Measurements from ENCODE around the gene MDN1. TPM values are rescaled to one million over a fixed set of nuclear protein-coding genes. Genes with fewer than 3 reads are reported as not detected.

The MDN1 gene
- total and polyA plus RNA-seq, 8 donors: 15.6 to 27.5 (median 18.1) TPM

- no peak for ATAC-seq
- no peak for DNase-seq
- intact Hi-C loops (cut with DNase I): no loop called here
- H3K9me3 ChIP-seq: no peaks in the 10 kb centered on the region
- TF ChIP-seq, protein P1, sequence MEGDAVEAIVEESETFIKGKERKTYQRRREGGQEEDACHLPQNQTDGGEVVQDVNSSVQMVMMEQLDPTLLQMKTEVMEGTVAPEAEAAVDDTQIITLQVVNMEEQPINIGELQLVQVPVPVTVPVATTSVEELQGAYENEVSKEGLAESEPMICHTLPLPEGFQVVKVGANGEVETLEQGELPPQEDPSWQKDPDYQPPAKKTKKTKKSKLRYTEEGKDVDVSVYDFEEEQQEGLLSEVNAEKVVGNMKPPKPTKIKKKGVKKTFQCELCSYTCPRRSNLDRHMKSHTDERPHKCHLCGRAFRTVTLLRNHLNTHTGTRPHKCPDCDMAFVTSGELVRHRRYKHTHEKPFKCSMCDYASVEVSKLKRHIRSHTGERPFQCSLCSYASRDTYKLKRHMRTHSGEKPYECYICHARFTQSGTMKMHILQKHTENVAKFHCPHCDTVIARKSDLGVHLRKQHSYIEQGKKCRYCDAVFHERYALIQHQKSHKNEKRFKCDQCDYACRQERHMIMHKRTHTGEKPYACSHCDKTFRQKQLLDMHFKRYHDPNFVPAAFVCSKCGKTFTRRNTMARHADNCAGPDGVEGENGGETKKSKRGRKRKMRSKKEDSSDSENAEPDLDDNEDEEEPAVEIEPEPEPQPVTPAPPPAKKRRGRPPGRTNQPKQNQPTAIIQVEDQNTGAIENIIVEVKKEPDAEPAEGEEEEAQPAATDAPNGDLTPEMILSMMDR (IDR thresholded peaks at IDR 0.05): no peak
- no peak overlapping the region for H3K27ac ChIP-seq
- FAIRE-seq: no peak
- H3K36me3 ChIP-seq: no peaks in the 10 kb centered on the region
- H3K27me3 ChIP-seq: no peaks in the 10 kb centered on the region
- 67 to 76% methylated on average over 2 of the region's 2 CpGs for WGBS, 2 donors
- H3K4me3 ChIP-seq: no peak overlapping the region
- H3K4me1 ChIP-seq: no peaks in the 10 kb centered on the region
Observed at GRCh38 chr6:89842228-89842627, 22.6 kb upstream of the MDN1 start.

GRCh38 chr6:89840538-89840937 lies 20.9 kb upstream of the MDN1 start:
- Histone ChIP-seq H3K27me3 (no peaks in the 10 kb centered on the region), H3K4me3 (no peak overlapping the region), H3K4me1 (no peaks in the 10 kb centered on the region), H3K9me3 (no peaks in the 10 kb centered on the region), H3K36me3 (no peaks in the 10 kb centered on the region), H3K27ac (no peak overlapping the region)
- TF ChIP-seq, protein P1 (IDR thresholded peaks at IDR 0.05): no peak
- WGBS, 2 donors: 84 to 89% methylated on average over 3 of the region's 3 CpGs
- ATAC-seq: peak in 2 of 4 donors; percentile 21 to 25
- FAIRE-seq: no peak
- DNase-seq: no peak
- intact Hi-C loops (cut with DNase I): no loop called here

- intact Hi-C loops (cut with DNase I): no loop called here
- H3K4me3 ChIP-seq: no peak overlapping the region
- no peak for DNase-seq
- H3K9me3 ChIP-seq: no peaks in the 10 kb centered on the region
- H3K4me1 ChIP-seq: no peaks in the 10 kb centered on the region
- TF ChIP-seq, protein P1 (IDR thresholded peaks at IDR 0.05): no peak
- H3K36me3 ChIP-seq: no peaks in the 10 kb centered on the region
- H3K27me3 ChIP-seq: no peaks in the 10 kb centered on the region
- no peak overlapping the region for H3K27ac ChIP-seq
- 96 to 97% methylated on average over 8 of the region's 8 CpGs for WGBS, 2 donors
- FAIRE-seq: no peak
- no peak for ATAC-seq
Observed at GRCh38 chr6:89836639-89837222, 17.1 kb upstream of the MDN1 start.

DNA sequence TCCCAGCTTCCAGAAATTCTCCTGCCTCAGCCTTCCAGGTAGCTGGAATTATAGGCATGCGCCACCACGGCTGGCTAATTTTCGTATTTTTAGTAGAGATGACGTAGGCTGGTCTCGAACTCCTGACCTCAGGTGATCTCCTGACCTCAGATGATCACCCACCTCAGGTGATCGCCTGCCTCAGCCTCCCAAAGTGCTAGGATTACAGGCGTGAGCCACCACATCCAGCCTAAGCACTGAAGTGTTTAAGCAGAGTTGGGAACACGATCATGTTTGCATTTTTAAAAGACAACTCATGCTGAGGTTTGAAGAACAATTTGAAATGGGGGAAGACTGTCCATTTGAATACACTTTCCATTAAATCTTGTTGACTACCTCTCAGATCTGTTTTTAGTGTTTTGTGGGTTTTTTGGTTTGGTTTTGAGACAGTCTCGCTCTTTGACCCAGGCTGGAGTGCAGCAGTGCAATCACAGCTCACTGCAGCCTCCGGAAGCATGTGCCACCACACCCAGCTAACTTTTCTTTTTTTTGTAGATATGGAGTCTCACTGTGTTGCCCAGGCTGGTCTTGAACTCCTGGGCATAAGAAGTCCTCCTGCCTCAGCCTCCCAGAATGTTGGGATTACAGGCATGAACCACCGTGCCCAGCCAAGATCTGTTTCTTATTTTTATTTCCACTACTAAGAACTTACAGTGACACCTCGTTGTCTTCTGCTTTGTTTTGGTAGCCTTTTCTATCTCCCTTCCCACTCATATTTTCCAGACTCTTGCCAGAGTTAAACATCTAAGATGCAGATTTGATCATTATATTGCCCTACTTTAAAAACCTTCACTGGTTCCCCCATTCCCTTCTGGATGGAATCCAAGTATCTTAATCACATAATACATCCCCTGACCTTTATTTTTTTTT lies 15.5 kb upstream of the MDN1 start:
- H3K36me3 ChIP-seq: no peaks in the 10 kb centered on the region
- no peaks in the 10 kb centered on the region for H3K27me3 ChIP-seq
- peaks cover 0 to 10% (median 0%) of the 10 kb centered on the region in 3 donors for H3K4me1 ChIP-seq
- no peak overlapping the region for H3K27ac ChIP-seq
- DNase-seq (no peak), FAIRE-seq (no peak), ATAC-seq (no peak)
- 91 to 92% methylated on average over 12 of the region's 12 CpGs for WGBS, 2 donors
- H3K4me3 ChIP-seq: no peak overlapping the region
- no peaks in the 10 kb centered on the region for H3K9me3 ChIP-seq
- TF ChIP-seq, protein P1 (IDR thresholded peaks at IDR 0.05): no peak
- intact Hi-C loops (cut with DNase I): no loop called here
